ENCODE measurements around the gene TOLLIP. TPM values are rescaled to one million over a fixed set of nuclear protein-coding genes. Genes with fewer than 3 reads are reported as not detected.

TOLLIP gene
- total and polyA plus RNA-seq, 4 donors = 20.0 to 52.1 (median 34.9) TPM

DNA sequence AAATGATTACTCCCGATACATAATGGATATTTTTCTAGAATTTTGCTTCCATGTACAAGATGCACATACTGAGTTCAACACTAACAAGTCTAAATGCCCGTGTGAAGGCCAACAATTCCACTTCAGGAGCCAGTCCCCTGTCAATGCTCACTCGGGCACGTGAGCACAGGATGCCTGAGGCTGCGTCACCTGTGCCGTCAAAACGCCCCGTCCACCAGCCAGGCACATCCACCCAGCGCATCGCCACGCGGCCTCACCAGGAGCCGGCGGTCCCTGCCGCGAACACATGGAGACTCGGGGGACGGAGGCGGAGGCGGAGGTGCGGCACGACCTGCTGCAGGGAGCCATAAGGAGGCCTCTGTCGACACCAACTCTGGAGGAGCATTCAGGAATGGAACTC lies 9.8 kb downstream of the TOLLIP start:
- WGBS, 2 donors = 68 to 69% methylated on average over 23 of the region's 23 CpGs
- Histone ChIP-seq H3K27me3 (ENCODE audit: control insufficient read depth in 1 of 2, insufficient read depth in 2 of 2, low read length in 1 of 2) (no peaks in the 10 kb centered on the region), H3K9me3 (ENCODE audit: control insufficient read depth, low read length) (no peaks in the 10 kb centered on the region), H3K27ac (ENCODE audit: low read depth in 1 of 2, low read length in 2 of 2) (no peak overlapping the region), H3K36me3 (ENCODE audit: control insufficient read depth in 1 of 2, insufficient read depth in 2 of 2, low read length in 1 of 2) (no peaks in the 10 kb centered on the region), H3K4me3 (ENCODE audit: low read length in 2 of 2) (no peak overlapping the region), H3K4me1 (ENCODE audit: control insufficient read depth in 1 of 2, insufficient read depth in 2 of 2, low read length in 2 of 2) (no peaks in the 10 kb centered on the region)
- intact Hi-C loops (cut with DNase I) = loop anchor here (5.0 kb wide), 2 partner anchors 37 to 38 kb away; no protein-coding TSS in a partner anchor
- ATAC-seq (ENCODE audit: low FRiP score) (no peak), DNase-seq (peak; percentile 43 to 76)

DNA sequence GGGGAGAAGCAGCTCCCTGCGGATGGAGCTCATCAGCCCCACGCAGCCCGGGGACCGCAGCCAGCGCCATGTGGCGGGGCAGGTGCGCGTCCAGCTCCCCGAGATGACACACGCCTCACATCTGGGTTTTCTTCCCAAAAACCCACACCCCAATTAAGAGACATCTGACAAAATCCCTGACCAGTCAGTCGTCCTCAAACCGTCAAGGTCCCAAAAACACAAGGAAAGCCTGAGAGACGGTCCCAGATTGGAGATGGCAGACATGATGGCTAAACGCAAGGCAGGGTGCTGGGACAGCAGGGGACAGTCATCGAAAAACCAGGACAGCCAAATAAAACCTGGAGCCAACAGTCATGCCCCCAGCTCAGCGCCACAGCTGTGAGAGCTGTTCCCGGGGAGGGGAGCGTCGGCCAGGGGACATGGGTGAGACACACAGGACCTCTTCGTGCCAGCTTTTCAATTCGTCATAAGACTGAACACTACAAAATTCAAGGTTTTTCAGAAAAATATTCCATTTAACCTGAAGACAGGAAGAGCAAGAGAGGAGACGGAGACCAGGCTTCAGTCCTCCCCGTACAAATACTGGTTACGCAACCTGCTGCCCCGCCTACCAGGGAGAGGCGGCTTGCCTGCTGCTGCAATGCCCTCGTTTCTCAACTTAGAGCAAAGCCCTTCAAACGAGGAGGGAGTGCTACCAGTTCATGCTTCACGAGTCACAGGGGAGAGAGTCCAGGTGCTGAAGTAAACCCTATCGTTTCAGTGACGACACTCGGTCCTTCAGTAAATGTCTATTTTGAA lies 10.5 kb downstream of the TOLLIP start:
- peak; percentile 85 to 92 for DNase-seq
- ATAC-seq (ENCODE audit: low FRiP score) = peak; percentile 80
- no peaks in the 10 kb centered on the region for H3K4me1 ChIP-seq (ENCODE audit: control insufficient read depth in 1 of 2, insufficient read depth in 2 of 2, low read length in 2 of 2)
- intact Hi-C loops (cut with DNase I) = loop anchor here in 1 of 2 donors (5.0 kb wide), 1 partner anchor 37 kb away; no protein-coding TSS in a partner anchor
- H3K4me3 ChIP-seq (ENCODE audit: low read length in 2 of 2) = no peak overlapping the region
- no peaks in the 10 kb centered on the region for H3K9me3 ChIP-seq (ENCODE audit: control insufficient read depth, low read length)
- no peak overlapping the region for H3K27ac ChIP-seq (ENCODE audit: low read depth in 1 of 2, low read length in 2 of 2)
- H3K27me3 ChIP-seq (ENCODE audit: control insufficient read depth in 1 of 2, insufficient read depth in 2 of 2, low read length in 1 of 2) = no peaks in the 10 kb centered on the region
- WGBS, 2 donors = 76 to 80% methylated on average over 32 of the region's 32 CpGs
- no peaks in the 10 kb centered on the region for H3K36me3 ChIP-seq (ENCODE audit: control insufficient read depth in 1 of 2, insufficient read depth in 2 of 2, low read length in 1 of 2)

DNA sequence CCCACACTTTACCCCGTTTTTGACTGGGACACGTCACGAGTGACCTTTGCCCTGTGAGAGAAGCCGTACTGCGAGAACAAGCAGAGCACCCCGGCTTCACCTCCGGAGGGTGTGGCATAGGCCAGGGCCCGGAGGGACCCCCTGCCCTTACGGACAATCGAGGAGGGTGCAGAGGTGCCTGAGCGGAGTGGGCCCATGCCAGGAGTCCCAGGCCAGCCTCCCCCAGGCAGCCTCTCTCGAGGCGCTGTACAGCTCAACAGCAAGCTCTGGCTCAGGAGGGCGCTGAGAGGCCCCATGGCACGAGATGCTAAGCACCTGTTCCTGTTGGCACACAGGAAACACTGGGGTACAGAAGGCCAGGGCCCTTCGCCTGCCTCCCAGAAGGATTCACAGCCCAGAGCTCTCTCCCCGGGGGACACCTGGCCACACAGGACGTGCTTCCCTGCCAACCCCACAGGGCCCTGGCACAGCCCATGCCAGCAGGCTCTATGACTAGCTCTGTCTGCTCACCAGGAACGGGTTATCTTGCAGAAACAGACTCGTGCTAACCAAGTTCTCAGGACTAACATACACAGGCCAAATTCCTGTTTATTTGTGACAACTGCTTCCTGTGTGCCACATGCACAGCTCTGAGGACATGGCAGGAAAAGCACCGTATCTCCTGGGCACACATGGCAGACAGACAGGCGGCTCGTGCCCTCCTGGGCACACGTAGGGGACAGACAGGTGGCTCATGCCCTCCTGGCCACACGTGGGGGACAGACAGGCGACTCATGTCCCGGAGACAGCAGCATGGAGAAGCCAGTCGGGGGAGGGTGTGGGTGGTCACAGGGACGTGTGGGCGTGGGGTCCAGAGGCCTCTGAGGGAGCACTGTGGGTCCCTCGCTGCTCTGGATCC lies 11.6 kb downstream of the TOLLIP start:
- Histone ChIP-seq H3K9me3 (ENCODE audit: control insufficient read depth, low read length) (no peaks in the 10 kb centered on the region), H3K4me1 (ENCODE audit: control insufficient read depth in 1 of 2, insufficient read depth in 2 of 2, low read length in 2 of 2) (no peaks in the 10 kb centered on the region), H3K27ac (ENCODE audit: low read depth in 1 of 2, low read length in 2 of 2) (no peak overlapping the region), H3K36me3 (ENCODE audit: control insufficient read depth in 1 of 2, insufficient read depth in 2 of 2, low read length in 1 of 2) (peaks cover 0 to 2% of the 10 kb centered on the region in 2 donors), H3K27me3 (ENCODE audit: control insufficient read depth in 1 of 2, insufficient read depth in 2 of 2, low read length in 1 of 2) (no peaks in the 10 kb centered on the region), H3K4me3 (ENCODE audit: low read length in 2 of 2) (no peak overlapping the region)
- no peak for DNase-seq
- intact Hi-C loops (cut with DNase I) = loop anchor here in 1 of 2 donors (5.0 kb wide), 1 partner anchor 36 kb away; no protein-coding TSS in a partner anchor
- ATAC-seq (ENCODE audit: low FRiP score) = no peak
- 76 to 80% methylated on average over 31 of the region's 31 CpGs for WGBS, 2 donors

GRCh38 chr11:1297011-1297575 lies 12.3 kb downstream of the TOLLIP start:
- intact Hi-C loops (cut with DNase I) = loop anchor here in 1 of 2 donors (5.0 kb wide), 1 partner anchor 35 kb away; no protein-coding TSS in a partner anchor
- H3K4me1 ChIP-seq (ENCODE audit: control insufficient read depth in 1 of 2, insufficient read depth in 2 of 2, low read length in 2 of 2) = no peaks in the 10 kb centered on the region
- H3K27me3 ChIP-seq (ENCODE audit: control insufficient read depth in 1 of 2, insufficient read depth in 2 of 2, low read length in 1 of 2) = no peaks in the 10 kb centered on the region
- H3K4me3 ChIP-seq (ENCODE audit: low read length in 2 of 2) = no peak overlapping the region
- WGBS, 2 donors = 91 to 92% methylated on average over 25 of the region's 25 CpGs
- H3K27ac ChIP-seq (ENCODE audit: low read depth in 1 of 2, low read length in 2 of 2) = no peak overlapping the region
- DNase-seq (peak in 1 of 2 donors; percentile 67), ATAC-seq (ENCODE audit: low FRiP score) (no peak)
- H3K9me3 ChIP-seq (ENCODE audit: control insufficient read depth, low read length) = no peaks in the 10 kb centered on the region
- H3K36me3 ChIP-seq (ENCODE audit: control insufficient read depth in 1 of 2, insufficient read depth in 2 of 2, low read length in 1 of 2) = peaks cover 0 to 2% of the 10 kb centered on the region in 2 donors

GRCh38 chr11:1296287-1296686 lies 13.1 kb downstream of the TOLLIP start:
- peaks cover 0 to 2% of the 10 kb centered on the region in 2 donors for H3K36me3 ChIP-seq (ENCODE audit: control insufficient read depth in 1 of 2, insufficient read depth in 2 of 2, low read length in 1 of 2)
- intact Hi-C loops (cut with DNase I) = loop anchor here in 1 of 2 donors (5.0 kb wide), 1 partner anchor 34 kb away; no protein-coding TSS in a partner anchor
- DNase-seq (no peak), ATAC-seq (ENCODE audit: low FRiP score) (no peak)
- no peaks in the 10 kb centered on the region for H3K4me1 ChIP-seq (ENCODE audit: control insufficient read depth in 1 of 2, insufficient read depth in 2 of 2, low read length in 2 of 2)
- no peaks in the 10 kb centered on the region for H3K27me3 ChIP-seq (ENCODE audit: control insufficient read depth in 1 of 2, insufficient read depth in 2 of 2, low read length in 1 of 2)
- 93 to 95% methylated on average over 9 of the region's 9 CpGs for WGBS, 2 donors
- H3K27ac ChIP-seq (ENCODE audit: low read depth in 1 of 2, low read length in 2 of 2) = no peak overlapping the region
- no peaks in the 10 kb centered on the region for H3K9me3 ChIP-seq (ENCODE audit: control insufficient read depth, low read length)
- H3K4me3 ChIP-seq (ENCODE audit: low read length in 2 of 2) = no peak overlapping the region

DNA sequence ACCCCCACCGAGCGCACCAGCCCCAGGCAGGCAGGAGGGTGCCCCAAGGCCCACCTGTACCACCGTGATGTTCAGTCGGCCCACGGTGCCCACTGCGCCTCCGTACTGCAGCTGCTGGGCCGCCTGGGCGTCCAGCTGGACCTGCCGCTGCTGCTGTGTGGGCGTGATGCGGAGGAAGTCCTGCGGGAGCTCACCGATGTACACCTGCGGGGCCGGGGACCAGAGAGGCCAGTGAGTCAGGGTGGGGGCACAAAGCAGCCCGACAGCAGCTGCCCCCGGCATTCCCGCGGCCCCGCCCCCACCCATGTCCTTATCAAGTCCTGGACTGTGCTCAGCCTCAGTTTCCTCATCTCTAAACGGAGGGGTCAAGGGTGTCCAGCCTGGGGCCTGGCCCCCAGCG lies 13.8 kb downstream of the TOLLIP start:
- DNase-seq = no peak
- ATAC-seq (ENCODE audit: low FRiP score) = no peak
- Histone ChIP-seq H3K4me3 (ENCODE audit: low read length in 2 of 2) (no peak overlapping the region), H3K4me1 (ENCODE audit: control insufficient read depth in 1 of 2, insufficient read depth in 2 of 2, low read length in 2 of 2) (no peaks in the 10 kb centered on the region), H3K36me3 (ENCODE audit: control insufficient read depth in 1 of 2, insufficient read depth in 2 of 2, low read length in 1 of 2) (peaks cover 0 to 2% of the 10 kb centered on the region in 2 donors), H3K9me3 (ENCODE audit: control insufficient read depth, low read length) (no peaks in the 10 kb centered on the region), H3K27ac (ENCODE audit: low read depth in 1 of 2, low read length in 2 of 2) (no peak overlapping the region), H3K27me3 (ENCODE audit: control insufficient read depth in 1 of 2, insufficient read depth in 2 of 2, low read length in 1 of 2) (no peaks in the 10 kb centered on the region)
- intact Hi-C loops (cut with DNase I) = loop anchor here in 1 of 2 donors (5.0 kb wide), 1 partner anchor 33 kb away; no protein-coding TSS in a partner anchor
- 94 to 95% methylated on average over 23 of the region's 23 CpGs for whole genome bisulfite sequencing, 2 donors

DNA sequence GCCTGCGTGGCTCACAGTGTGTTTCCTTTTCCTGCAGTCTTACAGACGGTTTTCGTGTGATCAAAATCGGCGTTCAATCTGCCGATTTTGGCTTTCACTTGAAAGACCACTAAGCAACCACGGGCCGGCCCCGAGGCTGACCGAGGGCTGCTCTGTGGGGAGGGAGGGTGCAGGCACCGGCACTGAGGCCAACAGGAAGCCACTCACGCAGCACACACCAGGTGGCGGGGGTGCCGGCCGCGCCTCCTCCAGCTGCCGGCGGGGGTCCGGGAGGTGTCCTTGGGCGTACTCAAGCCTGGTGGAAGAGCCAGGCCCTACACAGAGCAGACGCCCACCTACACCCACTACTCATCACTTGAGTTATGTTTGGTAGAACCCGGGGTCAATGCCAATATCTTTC lies 14.3 kb downstream of the TOLLIP start:
- H3K27me3 ChIP-seq (ENCODE audit: control insufficient read depth in 1 of 2, insufficient read depth in 2 of 2, low read length in 1 of 2) = no peaks in the 10 kb centered on the region
- H3K36me3 ChIP-seq (ENCODE audit: control insufficient read depth in 1 of 2, insufficient read depth in 2 of 2, low read length in 1 of 2) = peaks cover 0 to 2% of the 10 kb centered on the region in 2 donors
- DNase-seq (peak in 1 of 2 donors; percentile 67), ATAC-seq (ENCODE audit: low FRiP score) (no peak)
- H3K27ac ChIP-seq (ENCODE audit: low read depth in 1 of 2, low read length in 2 of 2) = no peak overlapping the region
- H3K9me3 ChIP-seq (ENCODE audit: control insufficient read depth, low read length) = no peaks in the 10 kb centered on the region
- no peak overlapping the region for H3K4me3 ChIP-seq (ENCODE audit: low read length in 2 of 2)
- 91 to 92% methylated on average over 22 of the region's 22 CpGs for WGBS, 2 donors
- intact Hi-C loops (cut with DNase I) = loop anchor here in 1 of 2 donors (5.0 kb wide), 1 partner anchor 33 kb away; no protein-coding TSS in a partner anchor
- H3K4me1 ChIP-seq (ENCODE audit: control insufficient read depth in 1 of 2, insufficient read depth in 2 of 2, low read length in 2 of 2) = no peaks in the 10 kb centered on the region

DNA sequence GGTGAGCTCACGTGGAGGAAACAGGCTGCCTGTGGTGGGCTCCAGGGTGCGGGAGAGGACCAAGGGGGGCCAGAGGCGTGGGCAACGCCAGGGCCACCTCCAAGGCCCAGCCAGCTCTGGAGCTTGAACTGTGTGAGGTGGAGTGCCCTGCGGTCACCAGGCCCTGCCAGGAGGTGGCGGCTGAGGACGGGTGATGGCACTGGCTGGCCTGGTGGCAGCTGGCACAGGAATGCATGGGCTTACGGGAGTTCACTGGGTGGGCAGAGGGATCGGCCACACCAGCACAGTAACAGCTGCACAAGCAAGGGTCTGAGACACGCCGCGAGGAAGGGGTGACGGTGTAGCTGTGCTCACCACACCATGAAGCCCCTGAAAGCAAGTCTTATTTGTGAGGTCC lies 15.8 kb downstream of the TOLLIP start:
- peaks cover 0 to 3% of the 10 kb centered on the region in 2 donors for H3K36me3 ChIP-seq (ENCODE audit: control insufficient read depth in 1 of 2, insufficient read depth in 2 of 2, low read length in 1 of 2)
- 77 to 78% methylated on average over 13 of the region's 13 CpGs for WGBS, 2 donors
- intact Hi-C loops (cut with DNase I) = no loop called here

More for the DNA sequence above, 15.8 kb downstream of the TOLLIP start:
- H3K4me1 ChIP-seq (ENCODE audit: control insufficient read depth in 1 of 2, insufficient read depth in 2 of 2, low read length in 2 of 2) = no peaks in the 10 kb centered on the region
- H3K4me3 ChIP-seq (ENCODE audit: low read length in 2 of 2) = no peak overlapping the region
- ATAC-seq (ENCODE audit: low FRiP score) = no peak
- no peaks in the 10 kb centered on the region for H3K27me3 ChIP-seq (ENCODE audit: control insufficient read depth in 1 of 2, insufficient read depth in 2 of 2, low read length in 1 of 2)
- H3K27ac ChIP-seq (ENCODE audit: low read depth in 1 of 2, low read length in 2 of 2) = no peak overlapping the region
- H3K9me3 ChIP-seq (ENCODE audit: control insufficient read depth, low read length) = no peaks in the 10 kb centered on the region
- DNase-seq = peak in 1 of 2 donors; percentile 66
